Panc1 (cell line): ENCODE measurements around the gene DAPK1. TPM values are rescaled to one million over a fixed set of nuclear protein-coding genes. Genes with fewer than 3 reads are reported as not detected.

Experiments used
- ATAC-seq: fragments of 200-7000 bp; cut with Tn5 transposase; 2 replicates; pipeline ENCODE4 v1.9.1; 2020; ENCODE audit warnings: mild to moderate bottlenecking, moderate library complexity
- BruUV-seq: library from RNA; stranded (reverse); fragments of 400-500 nt; replicated peaks from 2 replicates; lab custom pipeline; 2021; lab: Mats Ljungman, UMichigan
- CTCF ChIA-PET: fragments of 300-600 bp; sonication (Branson Sonifier 250); formaldehyde crosslinking; loops from one replicate; lab custom pipeline; 2022; ENCODE audit warnings: antibody characterized with exemption; lab: Charles Lee
- POLR2A ChIA-PET: fragments of 300-600 bp; sonication (Branson Sonifier 250); formaldehyde crosslinking; loops from one replicate; lab custom pipeline; 2022; ENCODE audit warnings: antibody characterized with exemption; lab: Charles Lee
- DNase-seq: peaks from one replicate; pipeline ENCODE4 v3.0.0-alpha.2; 2010; ENCODE audit warnings: low read depth, low spot score
- H3K27ac ChIP-seq: 2 replicates; pipeline ENCODE4 v1.5.1; 2011; ENCODE audit warnings: mild to moderate bottlenecking, low read length, inconsistent platforms
- H3K27me3 ChIP-seq: fragments of 200-500 bp; sonication (Bioruptor generic); 2 replicates; pipeline ENCODE4 v1.6.0; 2014; ENCODE audit warnings: low read length, inconsistent platforms; ENCODE audit not compliant: control insufficient read depth, insufficient read depth
- H3K36me3 ChIP-seq: fragments of 200-500 bp; sonication (Bioruptor generic); 2 replicates; pipeline ENCODE4 v1.5.1; 2014; ENCODE audit warnings: inconsistent platforms, mild to moderate bottlenecking, low read length, moderate library complexity; ENCODE audit not compliant: control insufficient read depth, insufficient read depth
- H3K4me1 ChIP-seq: 2 replicates; pipeline ENCODE4 v1.5.1; 2011; ENCODE audit warnings: inconsistent platforms, mild to moderate bottlenecking, low read length, moderate library complexity; ENCODE audit not compliant: control insufficient read depth, insufficient read depth
- H3K4me3 ChIP-seq, 2 experiments: 2 replicates each; pipeline ENCODE4 v1.5.1; 2011 to 2012; ENCODE audit warnings: low read depth in 2 of 2, low read length in 2 of 2, mild to moderate bottlenecking in 2 of 2, inconsistent platforms in 1 of 2, moderate library complexity in 1 of 2
- H3K9me3 ChIP-seq: fragments of 200-500 bp; sonication (Bioruptor generic); 2 replicates; pipeline ENCODE4 v1.5.1; 2014; ENCODE audit warnings: low read depth, mild to moderate bottlenecking, inconsistent platforms, low read length, moderate library complexity; ENCODE audit not compliant: control insufficient read depth, insufficient read depth
- POLR2AphosphoS5 ChIP-seq: IDR thresholded peaks from 2 replicates; pipeline ENCODE4 v1.6.1; 2012; ENCODE audit warnings: mild to moderate bottlenecking, low read depth, low read length, moderate library complexity
- SIN3A ChIP-seq: IDR thresholded peaks from 2 replicates; pipeline ENCODE4 v1.6.1; 2012; ENCODE audit warnings: low read depth, mild to moderate bottlenecking, low read length, moderate library complexity, borderline replicate concordance; ENCODE audit not compliant: insufficient read depth
- TCF7L2 ChIP-seq: IDR thresholded peaks from 2 replicates; pipeline ENCODE4 v1.6.1; 2011; ENCODE audit warnings: mild to moderate bottlenecking, low read depth, low read length, inconsistent platforms
- in situ Hi-C: cut with HindIII; loops from 2 replicates; pipeline ENCODE4 v1.10.0; 2016; ENCODE audit warnings: low sequenced_read_pairs, low pct_unique_long_range_greater_than_20kb
- intact Hi-C: fragments of 100-400 bp; cut with micrococcal nuclease; formaldehyde crosslinking; loops from one replicate; pipeline ENCODE4 v1.10.0; 2022; ENCODE audit not compliant: unreplicated experiment
- total RNA-seq: library from RNA; stranded (reverse); gene quantifications from one replicate; pipeline ENCODE4 v1.2.1, GENCODE V29; 2021; ENCODE audit not compliant: unreplicated experiment
- TF ChIP-seq, protein P1 (sequence below), 2 experiments: IDR thresholded peaks; 2 replicates each; pipeline ENCODE4 v1.6.1; 2011 to 2012; ENCODE audit warnings: low read depth in 2 of 2, control low read depth in 1 of 2, low read length in 1 of 2, mild to moderate bottlenecking in 1 of 2, moderate library complexity in 1 of 2; ENCODE audit not compliant: insufficient read depth in 1 of 2
- TF ChIP-seq, protein P2 (sequence below): fragments of 450-650 bp; IDR thresholded peaks from 2 replicates; pipeline ENCODE4 v1.5.1; 2017; ENCODE audit warnings: mild to moderate bottlenecking

Gene DAPK1
- total RNA-seq, 1 experiment from 2014 or later: 0.87 TPM

DNA sequence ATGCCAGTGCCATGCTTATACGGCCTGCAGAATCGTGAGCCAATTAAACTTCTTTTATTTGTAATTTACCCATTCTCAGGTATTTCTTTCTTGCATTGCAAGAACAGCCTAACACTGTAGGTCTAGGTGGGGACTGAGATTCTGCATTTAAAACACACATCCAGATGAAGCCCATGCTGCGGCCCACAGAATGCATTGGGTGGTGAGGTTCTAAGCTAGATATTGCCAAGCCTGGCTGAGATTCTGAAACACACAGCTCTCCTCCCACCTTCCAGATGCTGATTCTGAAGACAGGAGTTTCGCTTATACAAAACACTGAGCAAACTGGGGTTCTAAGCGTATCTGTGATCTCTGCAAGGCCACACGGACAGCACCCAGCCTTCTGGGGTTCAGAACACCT is 75.1 kb downstream of the DAPK1 start:
- BruUV-seq: no TSS peak
- no peak overlapping the region for H3K27ac ChIP-seq
- ATAC-seq (no peak), DNase-seq (no peak)
- ChIA-PET POLR2A (no interaction called here), CTCF (no interaction called here)
- intact Hi-C loops: no loop called here
- TF ChIP-seq, protein P1, sequence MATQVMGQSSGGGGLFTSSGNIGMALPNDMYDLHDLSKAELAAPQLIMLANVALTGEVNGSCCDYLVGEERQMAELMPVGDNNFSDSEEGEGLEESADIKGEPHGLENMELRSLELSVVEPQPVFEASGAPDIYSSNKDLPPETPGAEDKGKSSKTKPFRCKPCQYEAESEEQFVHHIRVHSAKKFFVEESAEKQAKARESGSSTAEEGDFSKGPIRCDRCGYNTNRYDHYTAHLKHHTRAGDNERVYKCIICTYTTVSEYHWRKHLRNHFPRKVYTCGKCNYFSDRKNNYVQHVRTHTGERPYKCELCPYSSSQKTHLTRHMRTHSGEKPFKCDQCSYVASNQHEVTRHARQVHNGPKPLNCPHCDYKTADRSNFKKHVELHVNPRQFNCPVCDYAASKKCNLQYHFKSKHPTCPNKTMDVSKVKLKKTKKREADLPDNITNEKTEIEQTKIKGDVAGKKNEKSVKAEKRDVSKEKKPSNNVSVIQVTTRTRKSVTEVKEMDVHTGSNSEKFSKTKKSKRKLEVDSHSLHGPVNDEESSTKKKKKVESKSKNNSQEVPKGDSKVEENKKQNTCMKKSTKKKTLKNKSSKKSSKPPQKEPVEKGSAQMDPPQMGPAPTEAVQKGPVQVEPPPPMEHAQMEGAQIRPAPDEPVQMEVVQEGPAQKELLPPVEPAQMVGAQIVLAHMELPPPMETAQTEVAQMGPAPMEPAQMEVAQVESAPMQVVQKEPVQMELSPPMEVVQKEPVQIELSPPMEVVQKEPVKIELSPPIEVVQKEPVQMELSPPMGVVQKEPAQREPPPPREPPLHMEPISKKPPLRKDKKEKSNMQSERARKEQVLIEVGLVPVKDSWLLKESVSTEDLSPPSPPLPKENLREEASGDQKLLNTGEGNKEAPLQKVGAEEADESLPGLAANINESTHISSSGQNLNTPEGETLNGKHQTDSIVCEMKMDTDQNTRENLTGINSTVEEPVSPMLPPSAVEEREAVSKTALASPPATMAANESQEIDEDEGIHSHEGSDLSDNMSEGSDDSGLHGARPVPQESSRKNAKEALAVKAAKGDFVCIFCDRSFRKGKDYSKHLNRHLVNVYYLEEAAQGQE (IDR thresholded peaks at IDR 0.05; ENCODE audit: insufficient read depth in 1 of 2, low read depth in 2 of 2, low read length in 1 of 2): no peak
- TF ChIP-seq, protein P2, sequence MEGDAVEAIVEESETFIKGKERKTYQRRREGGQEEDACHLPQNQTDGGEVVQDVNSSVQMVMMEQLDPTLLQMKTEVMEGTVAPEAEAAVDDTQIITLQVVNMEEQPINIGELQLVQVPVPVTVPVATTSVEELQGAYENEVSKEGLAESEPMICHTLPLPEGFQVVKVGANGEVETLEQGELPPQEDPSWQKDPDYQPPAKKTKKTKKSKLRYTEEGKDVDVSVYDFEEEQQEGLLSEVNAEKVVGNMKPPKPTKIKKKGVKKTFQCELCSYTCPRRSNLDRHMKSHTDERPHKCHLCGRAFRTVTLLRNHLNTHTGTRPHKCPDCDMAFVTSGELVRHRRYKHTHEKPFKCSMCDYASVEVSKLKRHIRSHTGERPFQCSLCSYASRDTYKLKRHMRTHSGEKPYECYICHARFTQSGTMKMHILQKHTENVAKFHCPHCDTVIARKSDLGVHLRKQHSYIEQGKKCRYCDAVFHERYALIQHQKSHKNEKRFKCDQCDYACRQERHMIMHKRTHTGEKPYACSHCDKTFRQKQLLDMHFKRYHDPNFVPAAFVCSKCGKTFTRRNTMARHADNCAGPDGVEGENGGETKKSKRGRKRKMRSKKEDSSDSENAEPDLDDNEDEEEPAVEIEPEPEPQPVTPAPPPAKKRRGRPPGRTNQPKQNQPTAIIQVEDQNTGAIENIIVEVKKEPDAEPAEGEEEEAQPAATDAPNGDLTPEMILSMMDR: no peak
- no peak for TF ChIP-seq TCF7L2
- no peak for TF ChIP-seq POLR2AphosphoS5
- no peak for TF ChIP-seq SIN3A
- H3K4me3 ChIP-seq: no peak overlapping the region
- H3K36me3 ChIP-seq: no peaks in the 10 kb centered on the region
- H3K4me1 ChIP-seq: no peaks in the 10 kb centered on the region
- H3K27me3 ChIP-seq: no peaks in the 10 kb centered on the region
- H3K9me3 ChIP-seq: no peaks in the 10 kb centered on the region
- in situ Hi-C loops: no loop called here

DNA sequence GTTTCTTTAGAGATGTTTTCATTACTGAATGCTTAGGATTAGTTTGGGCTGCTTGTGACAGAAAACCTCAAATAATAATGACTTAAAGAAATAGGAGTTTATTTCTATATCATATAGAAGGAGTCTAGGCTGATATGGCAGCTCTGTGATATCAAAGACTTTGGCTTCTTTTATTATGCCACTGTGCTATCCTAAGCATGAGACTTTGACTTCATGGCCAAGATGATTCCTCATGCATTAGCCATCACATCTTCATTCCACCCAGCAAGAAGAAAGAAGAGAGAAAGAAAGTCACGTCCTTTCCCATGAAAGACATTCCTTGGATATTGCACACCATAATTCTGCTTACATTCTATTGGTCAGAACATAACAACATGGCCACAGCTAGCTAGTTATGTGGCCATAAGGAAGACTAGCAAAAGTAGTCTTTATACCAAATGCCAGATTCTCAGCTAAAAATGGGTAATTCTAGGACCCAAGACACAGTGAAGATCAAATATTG is 76.2 kb downstream of the DAPK1 start:
- no TSS peak for BruUV-seq
- H3K4me1 ChIP-seq: no peaks in the 10 kb centered on the region

More for the DNA sequence above, 76.2 kb downstream of the DAPK1 start:
- ChIA-PET POLR2A (no interaction called here), CTCF (no interaction called here)
- DNase-seq (no peak), ATAC-seq (no peak)
- no peaks in the 10 kb centered on the region for H3K9me3 ChIP-seq
- no peak overlapping the region for H3K27ac ChIP-seq
- H3K36me3 ChIP-seq: no peaks in the 10 kb centered on the region
- in situ Hi-C loops: no loop called here
- H3K27me3 ChIP-seq: no peaks in the 10 kb centered on the region
- no peak overlapping the region for H3K4me3 ChIP-seq
- intact Hi-C loops: no loop called here
- TF ChIP-seq SIN3A (no peak), POLR2AphosphoS5 (no peak), TCF7L2 (no peak)
- TF ChIP-seq, protein P2: no peak
- TF ChIP-seq, protein P1 (IDR thresholded peaks at IDR 0.05; ENCODE audit: insufficient read depth in 1 of 2, low read depth in 2 of 2, low read length in 1 of 2): no peak
